GM12874 (cell line): ENCODE measurements around the gene FAAH.

Experiments used
- CTCF ChIP-seq: IDR thresholded peaks from 2 replicates; pipeline ENCODE4 v1.5.1; 2011; ENCODE audit warnings: low read depth, mild to moderate bottlenecking, control low read depth, low read length, moderate library complexity; ENCODE audit not compliant: insufficient read depth

The FAAH gene

DNA sequence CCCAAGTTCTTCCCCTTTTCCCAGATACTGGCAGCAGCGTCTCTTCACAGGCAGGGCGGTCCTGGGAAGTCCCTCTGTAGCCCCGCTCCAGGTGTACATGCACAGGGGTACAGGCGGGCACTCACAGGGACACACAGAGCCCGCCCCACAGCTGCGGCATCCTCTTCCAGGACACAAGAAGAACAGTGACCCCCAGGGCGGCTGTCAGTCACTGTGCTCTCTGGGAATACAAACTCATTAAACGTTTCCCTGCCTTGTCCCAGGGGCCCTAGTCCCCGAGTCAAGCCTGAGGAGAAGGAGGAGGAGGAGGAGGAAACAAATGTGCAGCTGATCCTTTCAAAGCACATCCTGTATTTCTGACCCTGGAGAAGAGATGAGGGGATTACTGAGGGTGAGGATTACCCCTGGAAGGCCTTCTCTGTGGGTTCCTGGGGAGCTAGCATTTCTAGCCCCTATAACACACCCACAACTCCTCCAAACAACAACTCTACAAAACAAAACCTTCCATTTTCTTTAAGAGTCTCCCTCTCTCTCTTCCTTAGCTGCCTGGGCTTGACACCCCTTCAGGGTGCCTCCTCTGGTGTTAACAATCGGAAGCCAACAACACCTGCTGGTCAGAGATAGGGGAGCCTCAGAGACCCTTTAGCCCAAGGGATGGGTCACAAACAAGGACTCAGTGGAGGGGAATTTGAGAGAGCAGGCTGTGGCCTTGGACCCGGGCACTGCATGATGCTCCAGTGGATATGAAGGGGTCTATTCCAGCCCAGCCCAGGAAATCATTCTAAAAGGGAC lies 67.1 kb downstream of the FAAH start:
- TF ChIP-seq CTCF, result no peak

DNA sequence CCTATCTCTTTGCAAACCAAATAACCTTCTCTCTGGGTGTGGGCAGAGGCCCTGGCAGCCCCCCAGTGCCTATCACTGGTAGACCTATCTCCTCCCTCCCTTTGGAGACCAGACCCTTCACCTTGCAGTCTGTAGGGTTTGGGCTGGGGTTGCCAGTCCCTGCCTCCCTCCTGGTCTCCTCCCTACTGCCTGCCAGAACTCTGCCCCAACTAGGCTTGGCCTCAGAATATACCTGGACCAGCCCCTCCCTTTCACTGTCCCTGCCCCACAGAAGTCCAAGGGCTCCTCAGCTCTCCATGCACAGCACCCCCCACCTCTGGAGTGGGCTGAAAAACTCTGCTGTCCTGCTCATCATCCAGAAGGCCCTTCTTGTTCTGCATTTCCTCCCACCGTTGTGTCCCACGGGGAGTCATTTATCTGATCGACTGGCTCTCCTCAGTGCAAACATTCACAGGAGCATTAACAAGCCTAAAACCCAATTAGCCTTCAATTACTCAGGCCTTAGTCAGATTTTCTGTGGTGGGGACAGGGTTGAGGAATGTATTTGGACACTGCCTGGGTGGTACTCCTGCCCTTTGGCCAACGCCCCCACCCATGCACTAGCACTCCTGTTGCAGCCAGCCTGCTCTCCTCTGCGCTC lies 67.8 kb downstream of the FAAH start:
- TF ChIP-seq CTCF, result no peak
